Gastrocnemius medialis (tissue), 4 donors: ENCODE data around the gene MED12L. TPM values are rescaled to one million over a fixed set of nuclear protein-coding genes. Genes with fewer than 3 reads are reported as not detected.

Experiments used
- ATAC-seq, 2 donors: fragments of 150-250 bp; one replicate each; pipeline ENCODE4 v1.9.1; 2016
- DNase-seq, 2 donors: peaks; one replicate each; pipeline ENCODE4 v3.0.0-alpha.2; 2019
- H3K27ac ChIP-seq, 4 donors: fragments of 200-600 bp; sonication (generic); 1 replicate in 1 of 4; 2 replicates in 3 of 4; pipeline ENCODE4 v1.5.1; 2016 to 2018; ENCODE audit warnings: mild to moderate bottlenecking in 2 of 4, moderate library complexity in 1 of 4
- H3K27me3 ChIP-seq, 3 donors: fragments of 200-600 bp; sonication (generic) in 2 of 3; 1 replicate in 1 of 3; 2 replicates in 2 of 3; pipeline versions ENCODE4 v1.5.1 to v1.6.0; 2016 to 2019; ENCODE audit warnings: mild to moderate bottlenecking in 1 of 3, moderate library complexity in 1 of 3
- H3K36me3 ChIP-seq, 2 donors: fragments of 200-600 bp; sonication (generic) in 1 of 2; one replicate each; pipeline ENCODE4 v1.5.1; 2017 to 2018
- H3K4me1 ChIP-seq, 2 donors: fragments of 200-600 bp; sonication (generic) in 1 of 2; one replicate each; pipeline ENCODE4 v1.5.1; 2016 to 2017; ENCODE audit warnings: mild to moderate bottlenecking in 2 of 2
- H3K4me3 ChIP-seq, 4 donors: fragments of 200-600 bp; sonication (generic) in 3 of 4; 1 replicate in 1 of 4; 2 replicates in 3 of 4; pipeline ENCODE4 v1.5.1; 2016 to 2019; ENCODE audit warnings: mild to moderate bottlenecking in 2 of 4
- H3K9me3 ChIP-seq, 3 donors: fragments of 200-600 bp; sonication (generic) in 2 of 3; 1 replicate in 1 of 3; 2 replicates in 2 of 3; pipeline ENCODE4 v1.5.1; 2016 to 2019
- CTCF ChIP-seq, 5 experiments: fragments of 450-650 bp in 3 of 5; fragments of 200-600 bp in 2 of 5; sonication (generic) in 2 of 5; IDR thresholded peaks in 4 of 5; conservative IDR thresholded peaks in 1 of 5; 1 replicate in 4 of 5; 2 replicates in 1 of 5; pipeline ENCODE4 v1.5.1; 2016 to 2019; ENCODE audit warnings: antibody characterized with exemption in 5 of 5, mild to moderate bottlenecking in 3 of 5, moderate library complexity in 3 of 5
- POLR2A ChIP-seq, 2 donors: fragments of 450-650 bp; IDR thresholded peaks; one replicate each; pipeline ENCODE4 v1.6.1; 2017; ENCODE audit warnings: antibody characterized with exemption in 2 of 2, mild to moderate bottlenecking in 2 of 2, moderate library complexity in 2 of 2
- in situ Hi-C, 4 donors: fragments of 200-750 bp; cut with MboI; loops; one replicate each; pipeline versions ENCODE4 v1.15.0 to v1.8.0; 2017; ENCODE audit warnings: low sequenced_read_pairs in 4 of 4
- intact Hi-C: fragments of 100-400 bp; cut with DNase I; formaldehyde crosslinking; loops from one replicate; pipeline ENCODE4 v1.15.1; 2023; ENCODE audit warnings: low total_unique reads
- total RNA-seq, 4 donors: library from RNA; depleted of rRNA; stranded (reverse); fragments of >200 nt; gene quantifications; one replicate each; pipeline versions ENCODE4 v1.1.0 to v1.2.3, GENCODE V29; 2016

The MED12L gene
- total RNA-seq, 4 donors from 2014 or later: 0.05 to 1.2 (median 0.10) TPM

- Histone ChIP-seq H3K9me3 (no peaks in the 10 kb centered on the region), H3K4me3 (no peak overlapping the region), H3K36me3 (no peaks in the 10 kb centered on the region), H3K27me3 (no peaks in the 10 kb centered on the region), H3K4me1 (no peaks in the 10 kb centered on the region), H3K27ac (no peak overlapping the region)
- intact Hi-C loops (no loop called here), in situ Hi-C loops (no loop called here)
- ATAC-seq: no peak
- no peak for TF ChIP-seq CTCF (IDR thresholded peaks at IDR 0.05 in 4 of 5, conservative IDR thresholded peaks at IDR 0.05 in 1 of 5)
- TF ChIP-seq POLR2A (IDR thresholded peaks at IDR 0.05): no peak
- DNase-seq: no peak
Measured at GRCh38 chr3:151154566-151154965, 69.1 kb downstream of the MED12L start.

- Histone ChIP-seq H3K27me3 (no peaks in the 10 kb centered on the region), H3K4me1 (no peaks in the 10 kb centered on the region), H3K27ac (no peak overlapping the region), H3K36me3 (no peaks in the 10 kb centered on the region), H3K9me3 (no peaks in the 10 kb centered on the region), H3K4me3 (no peak overlapping the region)
- no peak for ATAC-seq
- DNase-seq: no peak
- in situ Hi-C loops (no loop called here), intact Hi-C loops (no loop called here)
- no peak for TF ChIP-seq POLR2A (IDR thresholded peaks at IDR 0.05)
- TF ChIP-seq CTCF (IDR thresholded peaks at IDR 0.05 in 4 of 5, conservative IDR thresholded peaks at IDR 0.05 in 1 of 5): no peak
Measured at GRCh38 chr3:151155409-151156128, 70.1 kb downstream of the MED12L start.

GRCh38 chr3:151156618-151157216 is 71.3 kb downstream of the MED12L start:
- no peak overlapping the region for H3K27ac ChIP-seq
- TF ChIP-seq POLR2A (IDR thresholded peaks at IDR 0.05) (no peak), CTCF (IDR thresholded peaks at IDR 0.05 in 4 of 5, conservative IDR thresholded peaks at IDR 0.05 in 1 of 5) (peak in 1 of 5 experiments; percentile 50)
- in situ Hi-C loops: no loop called here
- no peaks in the 10 kb centered on the region for H3K4me1 ChIP-seq
- no peak overlapping the region for H3K4me3 ChIP-seq
- H3K36me3 ChIP-seq: no peaks in the 10 kb centered on the region
- no peaks in the 10 kb centered on the region for H3K9me3 ChIP-seq
- H3K27me3 ChIP-seq: no peaks in the 10 kb centered on the region
- ATAC-seq (no peak), DNase-seq (no peak)
- intact Hi-C loops: no loop called here

GRCh38 chr3:151159806-151160205 is 74.3 kb downstream of the MED12L start:
- Histone ChIP-seq H3K27ac (no peak overlapping the region), H3K36me3 (no peaks in the 10 kb centered on the region), H3K4me3 (no peak overlapping the region), H3K9me3 (no peaks in the 10 kb centered on the region), H3K27me3 (no peaks in the 10 kb centered on the region), H3K4me1 (no peaks in the 10 kb centered on the region)
- ATAC-seq (no peak), DNase-seq (no peak)
- in situ Hi-C loops (no loop called here), intact Hi-C loops (no loop called here)
- TF ChIP-seq CTCF (IDR thresholded peaks at IDR 0.05 in 4 of 5, conservative IDR thresholded peaks at IDR 0.05 in 1 of 5) (no peak), POLR2A (IDR thresholded peaks at IDR 0.05) (no peak)
